Peyer's patch (tissue), 4 donors: ENCODE data around the gene COL13A1.

Source experiments
- POLR2A ChIP-seq, 2 donors: fragments of 450-650 bp; IDR thresholded peaks; one replicate each; pipeline ENCODE4 v1.5.1; 2017; ENCODE audit warnings: antibody characterized with exemption in 2 of 2, mild to moderate bottlenecking in 2 of 2, moderate library complexity in 2 of 2
- TF ChIP-seq, protein P1 (sequence below), 6 experiments: fragments of 450-650 bp in 4 of 6; fragments of 200-600 bp in 2 of 6; sonication (generic) in 1 of 6; IDR thresholded peaks; one replicate each; pipeline ENCODE4 v1.5.1; 2017 to 2019; ENCODE audit warnings: antibody characterized with exemption in 6 of 6, mild to moderate bottlenecking in 3 of 6, moderate library complexity in 1 of 6

DNA sequence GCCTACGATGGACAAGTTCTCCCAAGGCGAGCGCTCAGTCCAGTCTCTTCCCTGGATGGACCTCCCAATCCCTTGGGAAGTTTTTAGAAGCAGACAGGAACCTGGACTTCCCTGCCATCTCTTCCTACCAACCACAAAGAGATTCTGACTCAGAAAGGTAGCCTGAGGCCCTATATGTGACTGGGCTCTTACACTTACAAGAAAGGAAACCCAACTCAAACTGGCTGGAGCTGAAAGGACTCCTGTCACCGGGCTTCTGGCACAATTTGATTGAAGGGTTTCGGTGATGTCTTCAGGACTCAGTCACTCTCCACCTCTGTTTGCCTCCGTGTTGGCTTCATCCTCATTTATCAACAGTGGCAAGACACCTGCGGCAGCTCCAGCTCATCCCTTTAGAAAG, 3.7 kb upstream of the COL13A1 start:
- no peak for TF ChIP-seq POLR2A (IDR thresholded peaks at IDR 0.05)
- TF ChIP-seq, protein P1, sequence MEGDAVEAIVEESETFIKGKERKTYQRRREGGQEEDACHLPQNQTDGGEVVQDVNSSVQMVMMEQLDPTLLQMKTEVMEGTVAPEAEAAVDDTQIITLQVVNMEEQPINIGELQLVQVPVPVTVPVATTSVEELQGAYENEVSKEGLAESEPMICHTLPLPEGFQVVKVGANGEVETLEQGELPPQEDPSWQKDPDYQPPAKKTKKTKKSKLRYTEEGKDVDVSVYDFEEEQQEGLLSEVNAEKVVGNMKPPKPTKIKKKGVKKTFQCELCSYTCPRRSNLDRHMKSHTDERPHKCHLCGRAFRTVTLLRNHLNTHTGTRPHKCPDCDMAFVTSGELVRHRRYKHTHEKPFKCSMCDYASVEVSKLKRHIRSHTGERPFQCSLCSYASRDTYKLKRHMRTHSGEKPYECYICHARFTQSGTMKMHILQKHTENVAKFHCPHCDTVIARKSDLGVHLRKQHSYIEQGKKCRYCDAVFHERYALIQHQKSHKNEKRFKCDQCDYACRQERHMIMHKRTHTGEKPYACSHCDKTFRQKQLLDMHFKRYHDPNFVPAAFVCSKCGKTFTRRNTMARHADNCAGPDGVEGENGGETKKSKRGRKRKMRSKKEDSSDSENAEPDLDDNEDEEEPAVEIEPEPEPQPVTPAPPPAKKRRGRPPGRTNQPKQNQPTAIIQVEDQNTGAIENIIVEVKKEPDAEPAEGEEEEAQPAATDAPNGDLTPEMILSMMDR (IDR thresholded peaks at IDR 0.05), result no peak
